ENCODE data around the gene PTPRM.

- no peak for TF ChIP-seq EZH2 (IDR thresholded peaks at IDR 0.05; ENCODE audit: borderline replicate concordance, low read depth, low read length, poor library complexity, severe bottlenecking)
- TF ChIP-seq CTCF (conservative IDR thresholded peaks at IDR 0.05; ENCODE audit: low read depth, low read length) = no peak
Measured at GRCh38 chr18:7607540-7608173, 40.5 kb downstream of the PTPRM start.
